DOHH2 (cell line): ENCODE results near the gene INSIG1.

ENCODE experiments used
- H3F3A ChIP-seq: fragments of 200-600 bp; sonication (generic), shearing (Covaris generic); 2 replicates; pipeline ENCODE4 v1.6.0; 2016; ENCODE audit warnings: antibody characterized with exemption, mild to moderate bottlenecking; ENCODE audit not compliant: control insufficient read depth, insufficient read depth
- H3K27ac ChIP-seq: fragments of 200-600 bp; sonication (generic); 2 replicates; pipeline ENCODE4 v1.5.1; 2014; ENCODE audit warnings: low read depth, mild to moderate bottlenecking, low read length, moderate library complexity
- H3K27me3 ChIP-seq: fragments of 200-600 bp; sonication (generic); 2 replicates; pipeline ENCODE4 v1.6.1; 2014; ENCODE audit warnings: mild to moderate bottlenecking, low read length, mixed read lengths; ENCODE audit not compliant: control insufficient read depth
- H3K36me3 ChIP-seq: fragments of 200-600 bp; sonication (generic); 2 replicates; pipeline ENCODE4 v1.6.1; 2014; ENCODE audit warnings: mild to moderate bottlenecking, low read length, moderate library complexity, mixed read lengths; ENCODE audit not compliant: control insufficient read depth
- H3K4me1 ChIP-seq: fragments of 200-600 bp; sonication (generic); 2 replicates; pipeline ENCODE4 v1.6.1; 2014; ENCODE audit warnings: mild to moderate bottlenecking, low read length, mixed read lengths; ENCODE audit not compliant: control insufficient read depth
- H3K4me2 ChIP-seq: fragments of 200-600 bp; sonication (generic); 2 replicates; pipeline ENCODE4 v1.6.0; 2014; ENCODE audit warnings: mild to moderate bottlenecking, low read length, moderate library complexity
- H3K4me3 ChIP-seq: fragments of 200-600 bp; sonication (generic); 2 replicates; pipeline ENCODE4 v1.5.1; 2014; ENCODE audit warnings: mild to moderate bottlenecking, low read length, mixed read lengths
- H3K79me2 ChIP-seq: fragments of 200-600 bp; sonication (generic); 2 replicates; pipeline ENCODE4 v1.6.1; 2014; ENCODE audit warnings: mild to moderate bottlenecking, low read length, mixed read lengths; ENCODE audit not compliant: control insufficient read depth
- H3K9me2 ChIP-seq: fragments of 200-600 bp; sonication (generic); replicated peaks from 2 replicates; pipeline ENCODE4 v1.6.1; 2014; ENCODE audit warnings: mild to moderate bottlenecking, low read length, mixed read lengths; ENCODE audit not compliant: control insufficient read depth
- H3K9me3 ChIP-seq: fragments of 200-600 bp; sonication (generic); 2 replicates; pipeline ENCODE4 v1.6.1; 2014; ENCODE audit warnings: antibody characterized with exemption, low read length, mixed read lengths; ENCODE audit not compliant: control insufficient read depth, insufficient read depth
- H4K20me1 ChIP-seq: fragments of 200-600 bp; sonication (generic); 2 replicates; pipeline ENCODE4 v1.6.0; 2014; ENCODE audit warnings: low read depth, mild to moderate bottlenecking, antibody characterized with exemption, low read length, moderate library complexity; ENCODE audit not compliant: control insufficient read depth, insufficient read depth
- EZH2phosphoT487 ChIP-seq: fragments of 200-600 bp; sonication (generic); IDR thresholded peaks from 2 replicates; pipeline ENCODE4 v1.6.1; 2017; ENCODE audit warnings: borderline replicate concordance, mild to moderate bottlenecking, antibody characterized with exemption, low read length, moderate library complexity, mixed read lengths
- TF ChIP-seq, protein P1 (sequence below): fragments of 200-600 bp; sonication (generic); IDR thresholded peaks from one replicate; pipeline ENCODE4 v1.5.1; 2014; ENCODE audit warnings: antibody characterized with exemption, mild to moderate bottlenecking, low read depth, low read length; ENCODE audit not compliant: poor library complexity, severe bottlenecking

INSIG1 gene

GRCh38 chr7:155262031-155262430 lies 35.6 kb upstream of the INSIG1 start:
- Histone ChIP-seq H3K27me3 (no peaks in the 10 kb centered on the region), H3F3A (no peaks in the 10 kb centered on the region), H3K9me2 (no peaks in the 10 kb centered on the region), H3K27ac (no peak overlapping the region), H3K79me2 (no peaks in the 10 kb centered on the region), H3K4me3 (no peak overlapping the region), H4K20me1 (no peaks in the 10 kb centered on the region), H3K4me1 (no peaks in the 10 kb centered on the region), H3K36me3 (no peaks in the 10 kb centered on the region), H3K9me3 (no peaks in the 10 kb centered on the region), H3K4me2 (no peak overlapping the region)
- TF ChIP-seq, protein P1, sequence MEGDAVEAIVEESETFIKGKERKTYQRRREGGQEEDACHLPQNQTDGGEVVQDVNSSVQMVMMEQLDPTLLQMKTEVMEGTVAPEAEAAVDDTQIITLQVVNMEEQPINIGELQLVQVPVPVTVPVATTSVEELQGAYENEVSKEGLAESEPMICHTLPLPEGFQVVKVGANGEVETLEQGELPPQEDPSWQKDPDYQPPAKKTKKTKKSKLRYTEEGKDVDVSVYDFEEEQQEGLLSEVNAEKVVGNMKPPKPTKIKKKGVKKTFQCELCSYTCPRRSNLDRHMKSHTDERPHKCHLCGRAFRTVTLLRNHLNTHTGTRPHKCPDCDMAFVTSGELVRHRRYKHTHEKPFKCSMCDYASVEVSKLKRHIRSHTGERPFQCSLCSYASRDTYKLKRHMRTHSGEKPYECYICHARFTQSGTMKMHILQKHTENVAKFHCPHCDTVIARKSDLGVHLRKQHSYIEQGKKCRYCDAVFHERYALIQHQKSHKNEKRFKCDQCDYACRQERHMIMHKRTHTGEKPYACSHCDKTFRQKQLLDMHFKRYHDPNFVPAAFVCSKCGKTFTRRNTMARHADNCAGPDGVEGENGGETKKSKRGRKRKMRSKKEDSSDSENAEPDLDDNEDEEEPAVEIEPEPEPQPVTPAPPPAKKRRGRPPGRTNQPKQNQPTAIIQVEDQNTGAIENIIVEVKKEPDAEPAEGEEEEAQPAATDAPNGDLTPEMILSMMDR = no peak
- no peak for TF ChIP-seq EZH2phosphoT487

DNA sequence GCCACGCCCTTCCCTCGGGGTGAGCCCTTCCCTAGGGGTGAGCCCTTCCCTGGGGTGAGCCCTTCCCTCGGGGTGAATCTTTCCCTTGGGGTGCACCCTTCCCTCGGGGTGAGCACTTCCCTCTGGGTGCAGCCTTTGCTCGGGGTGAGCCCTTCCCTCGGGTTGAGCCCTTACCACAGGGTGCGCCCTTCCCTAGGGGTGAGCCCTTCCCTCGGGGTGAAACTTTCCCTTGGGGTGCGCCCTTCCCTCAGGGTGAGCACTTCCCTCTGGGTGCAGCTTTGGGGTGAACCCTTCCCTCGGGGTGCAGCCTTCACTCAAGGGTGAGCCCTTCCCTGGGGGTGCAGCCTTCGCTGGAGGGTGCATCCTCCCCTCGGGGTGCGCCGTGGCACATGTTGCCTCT lies 34.6 kb upstream of the INSIG1 start:
- Histone ChIP-seq H3K4me2 (no peak overlapping the region), H3K4me1 (no peaks in the 10 kb centered on the region), H4K20me1 (no peaks in the 10 kb centered on the region), H3K27ac (no peak overlapping the region), H3K9me2 (no peaks in the 10 kb centered on the region), H3K9me3 (no peaks in the 10 kb centered on the region), H3K27me3 (no peaks in the 10 kb centered on the region), H3K36me3 (no peaks in the 10 kb centered on the region), H3K79me2 (no peaks in the 10 kb centered on the region), H3F3A (no peaks in the 10 kb centered on the region), H3K4me3 (no peak overlapping the region)
- TF ChIP-seq EZH2phosphoT487 = no peak
- TF ChIP-seq, protein P1 = no peak

DNA sequence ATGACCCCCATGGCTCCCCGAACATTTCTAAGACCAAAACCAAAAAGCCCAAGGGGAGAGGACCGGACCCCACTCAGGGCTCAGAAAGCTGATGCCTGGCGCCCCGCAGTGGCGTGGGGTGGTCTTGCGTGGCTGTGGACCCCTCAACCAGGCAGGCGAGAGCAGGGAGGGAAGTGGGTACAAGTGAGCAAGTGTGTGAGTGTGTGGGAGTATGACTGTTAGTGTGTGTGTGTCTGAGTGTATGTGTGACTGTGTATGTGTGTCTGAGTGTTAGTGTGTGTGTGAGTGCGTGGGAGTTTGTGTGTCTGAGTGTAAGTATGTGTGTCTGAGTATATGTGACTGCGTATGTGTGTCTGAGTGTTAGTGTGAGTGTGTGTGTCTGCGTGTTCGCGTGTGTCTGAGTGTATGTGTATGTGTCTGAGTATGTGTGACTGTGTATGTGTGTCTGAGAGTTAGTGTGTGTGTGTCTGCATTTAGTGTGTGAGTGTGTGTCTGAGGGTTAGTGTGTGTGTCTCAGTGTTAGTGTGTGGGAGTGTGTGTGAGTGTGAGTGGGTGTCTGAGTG lies 34.0 kb upstream of the INSIG1 start:
- H3K9me2 ChIP-seq = no peaks in the 10 kb centered on the region
- H3K4me3 ChIP-seq = no peak overlapping the region
- TF ChIP-seq EZH2phosphoT487 = no peak
- TF ChIP-seq, protein P1 = peak; percentile 67
- H3F3A ChIP-seq = no peaks in the 10 kb centered on the region
- H3K27ac ChIP-seq = no peak overlapping the region
- H3K4me1 ChIP-seq = no peaks in the 10 kb centered on the region
- H3K27me3 ChIP-seq = no peaks in the 10 kb centered on the region
- no peaks in the 10 kb centered on the region for H3K36me3 ChIP-seq
- no peaks in the 10 kb centered on the region for H3K9me3 ChIP-seq
- no peaks in the 10 kb centered on the region for H3K79me2 ChIP-seq
- no peaks in the 10 kb centered on the region for H4K20me1 ChIP-seq
- no peak overlapping the region for H3K4me2 ChIP-seq
